Neutrophil (primary cell): ENCODE results near the gene SRRD.
"Not testable (repeated sequence)": the region's sequence is repeated elsewhere in the genome, so short reads cannot be mapped to it uniquely, and the experiment has no call there.

ENCODE experiments used
- H3K27ac ChIP-seq: fragments of 200-600 bp; sonication (generic); 2 replicates; pipeline ENCODE4 v1.5.1; 2016; ENCODE audit warnings: mild to moderate bottlenecking, moderate library complexity
- H3K27me3 ChIP-seq: fragments of 200-600 bp; sonication (generic); 2 replicates; pipeline ENCODE4 v1.6.0; 2016; ENCODE audit warnings: mild to moderate bottlenecking
- H3K36me3 ChIP-seq: fragments of 200-600 bp; sonication (generic); 2 replicates; pipeline ENCODE4 v1.5.1; 2017
- H3K4me1 ChIP-seq, 2 experiments: fragments of 200-600 bp in 1 of 2; sonication (generic) in 1 of 2; 1 replicate in 1 of 2; 2 replicates in 1 of 2; pipeline versions ENCODE4 v1.5.1 to v1.6.1; 2013 to 2016; ENCODE audit warnings: low read depth in 1 of 2, low read length in 1 of 2, mild to moderate bottlenecking in 1 of 2, moderate library complexity in 1 of 2; ENCODE audit not compliant: control insufficient read depth in 1 of 2, insufficient read depth in 1 of 2
- H3K4me3 ChIP-seq, 2 experiments: fragments of 200-600 bp in 1 of 2; sonication (generic) in 1 of 2; 1 replicate in 1 of 2; 2 replicates in 1 of 2; pipeline ENCODE4 v1.5.1; 2013 to 2016; ENCODE audit warnings: low read depth in 1 of 2, low read length in 1 of 2, mild to moderate bottlenecking in 1 of 2, moderate library complexity in 1 of 2
- H3K9me3 ChIP-seq: fragments of 200-600 bp; sonication (generic); 2 replicates; pipeline ENCODE4 v1.5.1; 2016
- TF ChIP-seq, protein P1 (sequence below): fragments of 200-600 bp; sonication (generic); IDR thresholded peaks from 2 replicates; pipeline ENCODE4 v1.5.1; 2016; ENCODE audit warnings: antibody characterized with exemption

The SRRD gene

DNA sequence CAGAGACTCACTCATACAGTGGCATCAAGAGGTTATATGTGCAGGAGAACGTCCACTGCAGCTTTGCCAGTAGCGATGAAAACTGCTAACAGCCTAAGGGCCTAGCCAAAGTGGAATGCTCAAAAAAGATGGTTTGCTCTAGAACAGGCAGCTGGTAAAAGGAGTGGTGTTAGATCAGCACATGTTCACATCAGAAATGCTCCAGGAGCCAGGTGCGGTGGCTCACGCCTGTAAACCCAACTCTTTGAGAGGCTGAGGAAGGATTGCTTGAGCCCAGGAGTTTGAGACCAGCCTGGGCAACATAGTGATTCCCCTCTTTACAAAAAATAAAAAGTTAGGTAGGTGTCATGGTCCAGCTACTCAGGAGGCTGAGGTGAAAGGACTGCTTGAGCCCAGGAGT is 38.9 kb downstream of the SRRD start:
- no peaks in the 10 kb centered on the region for H3K9me3 ChIP-seq
- no peak overlapping the region for H3K4me3 ChIP-seq
- H3K27me3 ChIP-seq, result no peaks in the 10 kb centered on the region
- TF ChIP-seq, protein P1, sequence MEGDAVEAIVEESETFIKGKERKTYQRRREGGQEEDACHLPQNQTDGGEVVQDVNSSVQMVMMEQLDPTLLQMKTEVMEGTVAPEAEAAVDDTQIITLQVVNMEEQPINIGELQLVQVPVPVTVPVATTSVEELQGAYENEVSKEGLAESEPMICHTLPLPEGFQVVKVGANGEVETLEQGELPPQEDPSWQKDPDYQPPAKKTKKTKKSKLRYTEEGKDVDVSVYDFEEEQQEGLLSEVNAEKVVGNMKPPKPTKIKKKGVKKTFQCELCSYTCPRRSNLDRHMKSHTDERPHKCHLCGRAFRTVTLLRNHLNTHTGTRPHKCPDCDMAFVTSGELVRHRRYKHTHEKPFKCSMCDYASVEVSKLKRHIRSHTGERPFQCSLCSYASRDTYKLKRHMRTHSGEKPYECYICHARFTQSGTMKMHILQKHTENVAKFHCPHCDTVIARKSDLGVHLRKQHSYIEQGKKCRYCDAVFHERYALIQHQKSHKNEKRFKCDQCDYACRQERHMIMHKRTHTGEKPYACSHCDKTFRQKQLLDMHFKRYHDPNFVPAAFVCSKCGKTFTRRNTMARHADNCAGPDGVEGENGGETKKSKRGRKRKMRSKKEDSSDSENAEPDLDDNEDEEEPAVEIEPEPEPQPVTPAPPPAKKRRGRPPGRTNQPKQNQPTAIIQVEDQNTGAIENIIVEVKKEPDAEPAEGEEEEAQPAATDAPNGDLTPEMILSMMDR, result no peak
- peaks cover 0 to 4% of the 10 kb centered on the region in 2 experiments for H3K4me1 ChIP-seq
- H3K36me3 ChIP-seq, result peaks cover 56% of the 10 kb centered on the region
- H3K27ac ChIP-seq, result no peak overlapping the region

DNA sequence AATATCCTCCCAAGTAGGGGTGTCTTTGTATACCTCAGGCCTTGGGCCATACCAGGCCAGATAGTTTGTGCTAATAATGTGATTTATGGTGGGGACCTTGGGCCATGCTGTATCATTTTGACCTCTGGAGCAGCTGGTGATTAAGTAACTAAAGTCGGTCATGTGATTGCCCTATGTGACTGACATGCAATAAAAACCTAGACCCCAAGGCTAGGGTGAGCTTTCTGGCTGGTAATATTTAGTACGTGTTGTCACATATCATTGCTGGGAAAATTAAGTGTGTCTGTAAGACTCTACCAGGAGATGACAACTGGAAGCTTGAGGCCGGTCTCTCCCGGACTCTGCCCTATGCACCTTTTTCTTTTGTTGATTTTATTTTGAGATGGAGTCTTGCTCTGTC is 41.2 kb downstream of the SRRD start:
- Histone ChIP-seq H3K36me3 (peaks cover 78% of the 10 kb centered on the region), H3K4me1 (peaks cover 9 to 12% of the 10 kb centered on the region in 2 experiments), H3K27ac (no peak overlapping the region), H3K9me3 (no peaks in the 10 kb centered on the region), H3K27me3 (no peaks in the 10 kb centered on the region), H3K4me3 (no peak overlapping the region)
- TF ChIP-seq, protein P1, result no peak

DNA sequence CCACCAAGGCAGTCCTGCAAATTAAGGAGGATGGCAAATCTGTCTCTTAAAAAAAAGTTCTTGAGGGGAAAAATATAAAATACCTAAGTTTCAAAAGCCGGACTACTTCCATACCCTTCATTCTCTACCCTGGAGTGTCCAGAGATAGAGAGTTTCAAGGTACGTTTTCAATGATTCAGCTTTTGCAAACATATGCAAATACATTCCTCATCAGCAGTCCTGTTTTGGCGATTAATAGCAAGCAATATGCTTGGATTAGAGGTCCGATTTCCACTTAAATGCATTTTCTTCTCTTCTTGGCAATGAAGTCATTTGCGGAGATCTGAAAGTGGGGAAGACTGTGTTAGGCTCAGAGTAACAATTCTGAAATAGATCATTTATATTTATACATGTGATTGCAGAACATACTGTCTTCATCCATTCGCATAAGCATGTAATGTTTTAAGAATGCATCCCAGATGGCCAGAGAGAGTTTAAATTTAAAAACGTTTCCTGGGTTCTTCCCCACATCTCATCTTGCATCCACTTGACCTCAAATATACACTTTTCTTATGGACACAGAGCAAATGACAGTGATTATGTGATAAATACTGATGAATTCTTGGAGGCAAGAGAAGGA is 42.4 kb downstream of the SRRD start:
- Histone ChIP-seq H3K4me3 (no peak overlapping the region), H3K27ac (no peak overlapping the region), H3K9me3 (no peaks in the 10 kb centered on the region), H3K4me1 (peaks cover 9 to 23% of the 10 kb centered on the region in 2 experiments), H3K27me3 (no peaks in the 10 kb centered on the region), H3K36me3 (peaks cover 90% of the 10 kb centered on the region)
- TF ChIP-seq, protein P1, result no peak

DNA sequence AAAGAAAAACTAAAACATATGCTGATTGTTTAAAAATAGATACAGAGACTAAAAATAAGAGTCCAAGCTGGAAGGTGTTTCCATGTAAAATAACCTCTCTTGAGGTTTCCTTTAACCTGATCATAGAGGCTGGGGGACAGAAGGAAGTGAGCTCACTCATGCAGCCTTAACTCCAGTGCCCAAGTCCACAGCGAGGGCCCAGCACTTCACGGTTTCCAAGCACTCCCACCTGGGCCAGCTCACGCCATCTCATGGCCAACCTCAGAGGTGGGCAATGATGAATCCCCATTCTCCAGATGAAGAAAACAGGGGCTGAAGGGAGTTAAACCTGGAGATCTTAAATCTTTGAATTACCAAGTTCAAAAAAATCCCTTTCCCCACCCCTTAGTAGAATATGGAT is 43.5 kb downstream of the SRRD start:
- TF ChIP-seq, protein P1, result no peak
- Histone ChIP-seq H3K36me3 (peaks cover 96% of the 10 kb centered on the region), H3K4me3 (no peak overlapping the region), H3K27me3 (no peaks in the 10 kb centered on the region), H3K27ac (no peak overlapping the region), H3K9me3 (no peaks in the 10 kb centered on the region), H3K4me1 (peaks cover 9 to 23% of the 10 kb centered on the region in 2 experiments)

DNA sequence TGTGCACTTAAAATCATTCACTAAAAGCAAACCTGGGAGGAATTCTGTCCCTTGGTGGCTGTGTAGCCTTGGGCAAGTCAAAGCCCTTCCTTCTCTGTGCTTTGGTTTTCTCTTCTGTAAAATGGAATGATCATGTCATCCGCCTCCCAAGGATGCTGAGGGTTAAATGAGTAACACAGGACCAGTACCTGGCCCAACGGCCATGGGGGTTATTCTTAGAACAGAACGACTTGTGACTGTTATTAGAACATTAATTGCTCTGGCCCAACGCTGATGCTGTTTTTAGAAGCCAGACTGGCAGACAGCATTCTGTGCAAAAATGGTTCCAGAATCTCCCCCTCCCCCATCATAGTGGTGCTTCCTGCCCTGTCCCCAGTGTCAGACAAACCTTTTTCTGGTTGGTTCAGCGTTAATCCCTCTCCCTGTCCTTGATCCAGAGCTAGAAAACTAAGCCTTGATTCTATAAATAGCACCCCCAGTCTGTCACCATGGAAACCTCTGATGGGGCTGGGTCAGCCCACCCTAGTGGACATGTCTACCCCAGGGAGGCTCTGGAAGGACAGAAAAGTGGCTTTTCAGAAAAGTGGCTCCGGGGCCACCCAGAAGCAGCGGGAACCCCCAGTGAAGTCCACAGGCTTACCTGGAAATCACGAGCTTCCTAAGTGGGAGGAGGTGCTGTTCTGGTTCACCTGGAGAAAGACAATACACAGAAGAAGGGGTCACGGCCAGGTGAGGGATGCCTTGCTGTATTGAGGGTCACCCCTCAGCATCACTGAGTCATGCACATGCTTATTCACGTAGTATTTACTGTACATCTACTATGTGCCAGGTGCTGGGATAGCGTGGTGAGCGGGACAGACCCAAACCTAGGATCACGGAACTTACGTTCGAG is 44.1 kb downstream of the SRRD start:
- H3K27me3 ChIP-seq, result no peaks in the 10 kb centered on the region
- TF ChIP-seq, protein P1, result no peak
- peaks cover 96% of the 10 kb centered on the region for H3K36me3 ChIP-seq
- no peak overlapping the region for H3K27ac ChIP-seq
- peaks cover 9 to 23% of the 10 kb centered on the region in 2 experiments for H3K4me1 ChIP-seq
- H3K9me3 ChIP-seq, result no peaks in the 10 kb centered on the region
- H3K4me3 ChIP-seq, result no peak overlapping the region

DNA sequence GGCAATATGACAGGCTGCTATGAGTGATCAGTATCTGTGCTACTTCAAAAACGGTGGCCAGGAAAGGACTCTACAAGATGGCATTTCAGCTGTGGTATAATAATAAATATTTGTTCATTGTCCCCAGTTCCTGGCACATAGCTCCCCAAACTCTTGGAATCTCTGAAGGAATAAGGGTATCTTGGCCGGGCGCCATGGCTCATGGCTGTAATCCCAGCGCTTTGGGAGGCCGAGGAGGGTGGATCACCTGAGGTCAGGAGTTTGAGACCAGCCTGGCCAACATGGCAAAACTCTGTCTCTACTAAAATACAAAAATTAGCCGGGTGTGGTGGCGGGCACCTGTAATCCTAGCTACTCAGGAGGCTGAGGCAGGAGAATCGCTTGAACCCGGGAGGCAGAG is 44.8 kb downstream of the SRRD start:
- Histone ChIP-seq H3K4me1 (peaks cover 9 to 23% of the 10 kb centered on the region in 2 experiments), H3K36me3 (peaks cover 96% of the 10 kb centered on the region)
- not testable (repeated sequence) for H3K27me3 ChIP-seq, H3K4me3 ChIP-seq, H3K27ac ChIP-seq, H3K9me3 ChIP-seq
